GM12878 (cell line): Measurements from ENCODE around the gene PPP1R1C. TPM values are rescaled to one million over a fixed set of nuclear protein-coding genes. Genes with fewer than 3 reads are reported as not detected.

ENCODE experiments used
- ATAC-seq: fragments of 200-7000 bp; cut with Tn5 transposase; 3 replicates; pipeline ENCODE4 v1.9.1; 2020; ENCODE audit warnings: mild to moderate bottlenecking, moderate library complexity
- BruUV-seq: library from RNA; stranded (reverse); fragments of 400-500 nt; replicated peaks from 2 replicates; lab custom pipeline; 2021; lab: Mats Ljungman, UMichigan
- CTCF ChIA-PET: fragments of 300-600 bp; sonication (Branson Sonifier 250); formaldehyde crosslinking; extraction: SDS; loops from one replicate; lab custom pipeline; 2021; ENCODE audit warnings: inconsistent platforms; lab: Yijun Ruan, JAX
- POLR2A ChIA-PET: fragments of 350-600 bp; formaldehyde crosslinking; extraction: SDS; loops from one replicate; lab custom pipeline; 2021; ENCODE audit warnings: inconsistent platforms; lab: Charles Lee
- RAD21 ChIA-PET: fragments of 300-600 bp; sonication (Branson Sonifier 250); formaldehyde crosslinking; loops from one replicate; lab custom pipeline; 2023; ENCODE audit warnings: antibody characterized with exemption; ENCODE audit not compliant: unreplicated experiment; lab: Charles Lee
- SMC1A ChIA-PET: fragments of 300-600 bp; sonication (Branson Sonifier 250); formaldehyde crosslinking; loops from one replicate; lab custom pipeline; 2023; ENCODE audit not compliant: unreplicated experiment, uncharacterized antibody; lab: Charles Lee
- DNase-seq: peaks from one replicate; pipeline ENCODE4 v3.0.0-alpha.2; 2011; ENCODE audit warnings: low read depth, low spot score
- FAIRE-seq: peaks from 3 replicates; lab custom pipeline; 2011; peaks lifted over from hg19 to GRCh38; lab: Jason Lieb, UNC
- H2AFZ ChIP-seq: 2 replicates; pipeline ENCODE4 v1.6.0; 2011; ENCODE audit warnings: low read depth, low read length, control low read depth; ENCODE audit not compliant: control insufficient read depth
- H3K27ac ChIP-seq: 2 replicates; pipeline ENCODE4 v1.5.1; 2011; ENCODE audit warnings: control low read depth; ENCODE audit not compliant: control insufficient read depth, insufficient read depth
- H3K27me3 ChIP-seq, 2 experiments: replicated peaks in 1 of 2; 2 replicates each; pipeline versions ENCODE4 v1.6.0 to v1.6.1; 2011; ENCODE audit warnings: low read length in 1 of 2; ENCODE audit not compliant: control insufficient read depth in 2 of 2, insufficient read depth in 2 of 2
- H3K36me3 ChIP-seq, 2 experiments: 2 replicates each; pipeline ENCODE4 v1.5.1; 2011; ENCODE audit warnings: low read length in 1 of 2; ENCODE audit not compliant: control insufficient read depth in 2 of 2, insufficient read depth in 2 of 2
- H3K4me1 ChIP-seq: 2 replicates; pipeline ENCODE4 v1.6.1; 2011; ENCODE audit warnings: mild to moderate bottlenecking, low read length, moderate library complexity, mixed read lengths; ENCODE audit not compliant: control insufficient read depth, insufficient read depth
- H3K4me2 ChIP-seq: 2 replicates; pipeline ENCODE4 v1.6.0; 2011; ENCODE audit warnings: control low read depth; ENCODE audit not compliant: control insufficient read depth, insufficient read depth
- H3K4me3 ChIP-seq: fragments of 200-600 bp; sonication (generic); 2 replicates; pipeline ENCODE4 v1.5.1; 2016
- H3K79me2 ChIP-seq: 2 replicates; pipeline ENCODE4 v1.6.0; 2011; ENCODE audit warnings: low read length; ENCODE audit not compliant: control insufficient read depth, insufficient read depth
- H3K9ac ChIP-seq: 2 replicates; pipeline ENCODE4 v1.8.0; 2011; ENCODE audit warnings: low read length, control low read depth, mixed read lengths; ENCODE audit not compliant: control insufficient read depth, insufficient read depth
- H3K9me3 ChIP-seq: replicated peaks from 3 replicates; pipeline ENCODE4 v1.5.1; 2011; ENCODE audit warnings: mild to moderate bottlenecking, low read length; ENCODE audit not compliant: control insufficient read depth, insufficient read depth
- H4K20me1 ChIP-seq: 2 replicates; pipeline ENCODE4 v1.6.0; 2011; ENCODE audit not compliant: control insufficient read depth, insufficient read depth
- CREB1 ChIP-seq: IDR thresholded peaks from 2 replicates; pipeline ENCODE4 v1.6.1; 2012; ENCODE audit warnings: low read depth, mild to moderate bottlenecking, inconsistent platforms
- CREM ChIP-seq: IDR thresholded peaks from 2 replicates; pipeline ENCODE4 v1.6.1; 2014; ENCODE audit warnings: antibody characterized with exemption, low read depth
- ESRRA ChIP-seq: IDR thresholded peaks from 2 replicates; pipeline ENCODE4 v1.6.1; 2012; ENCODE audit warnings: mild to moderate bottlenecking, low read length, improper control_type of control experiment
- MTA2 ChIP-seq: fragments of 450-650 bp; IDR thresholded peaks from 2 replicates; pipeline ENCODE4 v1.6.1; 2016; ENCODE audit warnings: low read depth, mild to moderate bottlenecking, moderate library complexity
- RAD21 ChIP-seq: IDR thresholded peaks from 2 replicates; pipeline ENCODE4 v1.6.1; 2011; ENCODE audit warnings: mild to moderate bottlenecking, low read depth, low read length, moderate library complexity; ENCODE audit not compliant: insufficient read depth
- RBBP5 ChIP-seq: fragments of 200-600 bp; sonication (generic); conservative IDR thresholded peaks from 2 replicates; pipeline ENCODE4 v1.6.1; 2016
- RELB ChIP-seq: fragments of 450-650 bp; IDR thresholded peaks from 2 replicates; pipeline ENCODE4 v1.6.1; 2017; ENCODE audit warnings: low read depth, mild to moderate bottlenecking, moderate library complexity
- SREBF1 ChIP-seq: IDR thresholded peaks from 2 replicates; pipeline ENCODE4 v1.6.1; 2012; ENCODE audit warnings: mild to moderate bottlenecking, low read length
- TCF12 ChIP-seq: IDR thresholded peaks from 2 replicates; pipeline ENCODE4 v1.6.1; 2011; ENCODE audit warnings: low read depth, mild to moderate bottlenecking, low read length
- YY1 ChIP-seq: IDR thresholded peaks from 2 replicates; pipeline ENCODE4 v1.6.1; 2011; ENCODE audit warnings: low read depth, mild to moderate bottlenecking, low read length
- ZNF24 ChIP-seq: fragments of 450-650 bp; IDR thresholded peaks from 2 replicates; pipeline ENCODE4 v1.6.1; 2017; ENCODE audit warnings: antibody characterized with exemption, mild to moderate bottlenecking
- ZNF687 ChIP-seq: fragments of 450-650 bp; IDR thresholded peaks from 2 replicates; pipeline ENCODE4 v1.6.1; 2017; ENCODE audit warnings: mild to moderate bottlenecking, moderate library complexity
- ZZZ3 ChIP-seq: IDR thresholded peaks from 2 replicates; pipeline ENCODE4 v1.6.1; 2011; ENCODE audit warnings: low read depth; ENCODE audit not compliant: control insufficient read depth, insufficient read length
- WGBS: methylation state at CpG from one replicate; pipeline ENCODE4 v1.1.6; 2016; ENCODE audit warnings: low lambda C conversion rate; ENCODE audit not compliant: insufficient replicate concordance, insufficient coverage; ENCODE audit errors: missing lambda C conversion rate; 5-methylcytosine and 5-hydroxymethylcytosine counted together
- in situ Hi-C: fragments of 300-500 bp; cut with MboI; formaldehyde crosslinking; loops from 9 replicates; pipeline ENCODE4 v1.14.3; 2018; ENCODE audit warnings: mixed read lengths
- intact Hi-C: fragments of 100-400 bp; cut with micrococcal nuclease; formaldehyde crosslinking; loops from one replicate; pipeline ENCODE4 v1.14.2; 2022; ENCODE audit not compliant: unreplicated experiment
- polyA plus RNA-seq, 11 experiments: library from polyadenylated mRNA; depleted of rRNA in 4 of 11; unstranded in 6 of 11; stranded (reverse) in 5 of 11; fragments of >200 nt; fragmentation: Nextera tagmentation in 4 of 11; fragmentation: Illumina TruSeq in 1 of 11; extraction: Ambion mirVana in 4 of 11; extraction: Trizol in 1 of 11; gene quantifications; 1 replicate in 1 of 11; 2 replicates in 10 of 11; pipeline versions ENCODE4 v1.2.1 to v1.2.3, GENCODE V29; 2011 to 2016; ENCODE audit warnings: inconsistent platforms in 2 of 11, missing spikeins in 2 of 11, low read depth in 1 of 11
- total RNA-seq, 4 experiments: library from RNA; depleted of rRNA in 3 of 4; stranded (reverse); fragments of >200 nt in 3 of 4; fragmentation: Illumina TruSeq in 1 of 4; extraction: Trizol in 1 of 4; gene quantifications; 2 replicates each; pipeline versions ENCODE4 v1.2.1 to v1.2.3, GENCODE V29; 2013 to 2021

Gene PPP1R1C
- total and polyA plus RNA-seq, 10 of the 15 experiments (the other 5 are each of a cell fraction or from before 2014, with no cell fraction given), result 0.11 TPM; not detected in 9

GRCh38 chr2:182165202-182165601 lies 179.5 kb downstream of the PPP1R1C start:
- H3K9ac ChIP-seq, result no peak overlapping the region
- no peaks in the 10 kb centered on the region for H3K36me3 ChIP-seq
- no peaks in the 10 kb centered on the region for H3K27me3 ChIP-seq
- H4K20me1 ChIP-seq, result no peaks in the 10 kb centered on the region
- no peaks in the 10 kb centered on the region for H3K79me2 ChIP-seq
- H3K4me1 ChIP-seq, result no peaks in the 10 kb centered on the region
- RAD21 ChIA-PET, result no interaction called here
- intact Hi-C loops, result no loop called here
- FAIRE-seq (no peak), ATAC-seq (no peak), DNase-seq (no peak)
- H3K27ac ChIP-seq, result no peak overlapping the region
- in situ Hi-C loops, result no loop called here
- 0% methylated on average over 2 of the region's 2 CpGs for WGBS
- CTCF ChIA-PET, result no interaction called here
- SMC1A ChIA-PET, result no interaction called here
- no peak overlapping the region for H3K4me3 ChIP-seq
- H3K9me3 ChIP-seq, result no peaks in the 10 kb centered on the region
- POLR2A ChIA-PET, result no interaction called here
- TF ChIP-seq RBBP5 (no peak), CREM (no peak)
- no peak overlapping the region for H3K4me2 ChIP-seq
- H2AFZ ChIP-seq, result no peak overlapping the region
- BruUV-seq, result no TSS peak

DNA sequence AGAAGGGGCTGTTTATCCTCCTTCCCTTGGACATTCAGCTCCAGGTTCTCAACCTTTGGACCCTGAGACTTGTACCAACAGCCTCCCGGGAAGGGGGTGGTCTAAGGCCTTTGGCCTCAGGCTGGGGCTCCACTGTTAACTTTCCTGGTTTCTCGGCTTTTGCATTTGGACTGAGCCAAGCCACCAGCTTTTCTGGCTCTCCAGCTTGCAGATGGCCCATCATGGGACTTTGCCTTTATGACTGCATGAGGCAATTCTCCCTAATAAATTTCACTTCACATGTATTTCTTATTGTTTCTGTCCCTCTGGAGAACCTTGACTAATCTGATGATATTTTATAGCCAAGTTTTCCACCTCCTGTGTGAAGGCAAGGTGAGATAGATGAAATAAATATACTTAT lies 180.8 kb downstream of the PPP1R1C start:
- ChIA-PET CTCF (interaction anchor here (0.7 to 1.2 kb wide), 2 partner anchors 20 to 28 kb away, joined by 3 read pairs; no protein-coding TSS in a partner anchor), SMC1A (interaction anchor here (1.5 to 1.7 kb wide), 2 partner anchors 14 to 482 kb away, joined by 4 to 5 read pairs; no protein-coding TSS in a partner anchor), RAD21 (no interaction called here), POLR2A (no interaction called here)
- Histone ChIP-seq H4K20me1 (no peaks in the 10 kb centered on the region), H3K27ac (no peak overlapping the region), H3K36me3 (no peaks in the 10 kb centered on the region), H3K27me3 (no peaks in the 10 kb centered on the region), H3K4me2 (no peak overlapping the region), H3K79me2 (no peaks in the 10 kb centered on the region), H3K9ac (no peak overlapping the region), H3K4me1 (no peaks in the 10 kb centered on the region), H2AFZ (no peak overlapping the region), H3K9me3 (no peaks in the 10 kb centered on the region), H3K4me3 (no peak overlapping the region)
- no peak for ATAC-seq
- intact Hi-C loops (no loop called here), in situ Hi-C loops (no loop called here)
- WGBS, result 6% methylated on average over 2 of the region's 2 CpGs
- DNase-seq, result no peak
- no TSS peak for BruUV-seq
- FAIRE-seq, result no peak
- no peak for TF ChIP-seq CREB1
- TF ChIP-seq ZNF687, result no peak
- TF ChIP-seq ZZZ3, result no peak
- TF ChIP-seq TCF12, result no peak
- TF ChIP-seq ZNF24, result no peak
- no peak for TF ChIP-seq ESRRA
- TF ChIP-seq RELB, result no peak
- TF ChIP-seq RAD21, result no peak
- TF ChIP-seq YY1, result no peak
- TF ChIP-seq SREBF1, result no peak
- TF ChIP-seq MTA2, result no peak
